HG03039 (cell line): ENCODE results near the gene SYT2.

Experiments
- ATAC-seq: cut with Tn5 transposase; IDR thresholded peaks from one replicate; pipeline ENCODE4 v1.9.1; 2021; ENCODE audit warnings: mild to moderate bottlenecking, moderate library complexity; ENCODE audit not compliant: unreplicated experiment

SYT2 gene

GRCh38 chr1:202706851-202707250 is 3.4 kb downstream of the SYT2 start:
- ATAC-seq = no peak

GRCh38 chr1:202704601-202705000 is 5.7 kb downstream of the SYT2 start:
- no peak for ATAC-seq

DNA sequence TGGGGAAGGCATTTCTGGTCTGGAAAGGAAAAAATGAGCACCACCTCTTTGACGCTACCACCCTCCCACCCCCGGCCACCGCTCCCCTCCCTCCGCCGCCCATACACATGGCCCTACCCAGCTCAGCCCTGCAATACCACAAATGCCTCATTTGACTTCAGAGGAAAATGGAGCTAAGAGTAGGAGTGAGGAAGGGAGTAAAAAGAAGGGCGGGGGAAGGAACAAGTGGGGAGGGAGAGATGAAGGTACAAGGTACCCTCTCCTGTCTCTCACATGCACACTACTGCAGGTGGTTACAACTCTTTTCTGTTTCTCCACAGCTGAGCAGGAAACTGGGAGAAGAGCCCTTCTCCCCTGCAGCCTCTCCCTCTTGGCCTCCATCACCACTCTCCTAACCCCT is 7.1 kb downstream of the SYT2 start:
- ATAC-seq = no peak

- ATAC-seq = no peak
Measured at GRCh38 chr1:202702088-202702487, 8.2 kb downstream of the SYT2 start.

DNA sequence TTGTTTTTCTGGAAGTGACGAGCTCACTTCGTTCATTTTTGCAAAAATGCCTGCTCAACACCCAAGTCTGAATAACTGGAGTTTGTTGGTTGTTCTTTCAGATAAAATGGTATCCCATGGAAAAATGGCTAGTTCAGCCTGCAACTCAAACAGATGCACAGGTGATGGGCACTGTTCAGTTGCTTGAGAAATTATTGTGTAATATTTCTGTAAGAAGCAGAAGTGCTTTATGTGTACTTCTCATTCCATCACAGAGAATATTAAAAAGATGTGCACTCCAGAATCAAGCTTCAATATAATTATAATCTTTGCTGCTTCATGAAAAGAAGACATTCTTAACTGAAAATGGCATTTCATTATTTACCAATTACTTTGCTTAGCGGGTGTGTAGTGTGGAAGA is 9.1 kb downstream of the SYT2 start:
- ATAC-seq = no peak

- ATAC-seq = no peak
Measured at GRCh38 chr1:202700061-202700460, 10.2 kb downstream of the SYT2 start.

GRCh38 chr1:202698276-202698675 is 12.0 kb downstream of the SYT2 start:
- ATAC-seq = no peak

DNA sequence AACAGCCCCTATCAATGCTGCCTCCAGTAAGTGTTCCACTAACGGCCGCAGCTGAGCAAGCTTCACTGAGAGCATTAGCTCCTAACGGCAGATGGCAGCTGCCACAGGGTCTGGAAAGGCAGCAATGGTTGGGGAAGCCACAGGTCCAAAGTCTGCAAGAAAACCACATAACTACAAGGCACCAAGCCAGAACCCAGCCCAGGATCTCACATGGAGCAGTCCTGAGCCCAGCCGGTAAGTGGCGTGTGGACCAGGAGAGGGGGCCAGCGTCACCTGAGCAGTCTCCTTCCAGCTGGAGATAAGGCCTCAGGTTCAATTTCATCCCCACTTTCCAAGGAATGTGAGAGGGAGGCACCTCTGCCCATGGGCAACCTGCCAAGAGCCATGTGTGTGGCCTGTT is 13.2 kb downstream of the SYT2 start:
- no peak for ATAC-seq

DNA sequence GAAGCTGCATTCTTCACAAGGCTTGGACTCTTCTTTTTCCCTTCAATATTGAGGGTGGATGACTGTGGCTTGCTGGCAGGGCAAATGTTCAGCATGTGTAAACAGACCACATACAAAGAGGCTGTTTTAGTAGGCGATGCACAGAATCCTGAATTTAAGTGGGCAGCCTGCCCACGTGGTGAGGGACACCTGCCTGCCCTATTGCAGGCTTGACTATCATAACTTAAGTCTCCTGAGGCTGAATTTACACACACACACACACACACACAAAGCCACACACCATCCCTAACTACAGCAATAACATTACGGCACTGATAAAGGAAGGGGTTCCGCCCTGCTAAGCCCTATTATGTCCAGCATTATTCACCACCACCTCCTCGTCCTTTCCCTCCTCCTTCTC is 15.9 kb downstream of the SYT2 start:
- ATAC-seq = no peak

- ATAC-seq = no peak
Measured at GRCh38 chr1:202692959-202693555, 17.2 kb downstream of the SYT2 start.

- ATAC-seq = no peak
Measured at GRCh38 chr1:202691816-202692215, 18.4 kb downstream of the SYT2 start.

- no peak for ATAC-seq
Measured at GRCh38 chr1:202689493-202690342, 20.5 kb downstream of the SYT2 start.

DNA sequence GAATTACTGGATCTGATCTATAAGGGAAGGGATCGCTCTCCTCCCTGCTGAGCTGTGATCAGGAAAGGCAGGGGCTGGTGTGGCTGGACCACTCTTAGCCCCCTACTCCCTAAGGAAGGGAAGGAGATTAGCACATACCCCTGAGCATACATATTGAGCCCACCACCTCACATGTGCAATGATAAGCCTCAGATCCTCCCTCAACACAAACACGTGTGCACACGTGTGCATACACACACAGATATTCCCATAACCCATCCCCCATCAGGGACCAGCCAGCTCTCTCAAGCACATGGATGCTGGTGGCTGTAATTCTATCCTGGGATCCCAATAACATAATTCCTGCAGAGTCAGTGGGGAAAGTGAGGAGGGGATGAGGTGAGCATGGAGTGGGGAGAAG is 21.2 kb downstream of the SYT2 start:
- ATAC-seq = no peak

DNA sequence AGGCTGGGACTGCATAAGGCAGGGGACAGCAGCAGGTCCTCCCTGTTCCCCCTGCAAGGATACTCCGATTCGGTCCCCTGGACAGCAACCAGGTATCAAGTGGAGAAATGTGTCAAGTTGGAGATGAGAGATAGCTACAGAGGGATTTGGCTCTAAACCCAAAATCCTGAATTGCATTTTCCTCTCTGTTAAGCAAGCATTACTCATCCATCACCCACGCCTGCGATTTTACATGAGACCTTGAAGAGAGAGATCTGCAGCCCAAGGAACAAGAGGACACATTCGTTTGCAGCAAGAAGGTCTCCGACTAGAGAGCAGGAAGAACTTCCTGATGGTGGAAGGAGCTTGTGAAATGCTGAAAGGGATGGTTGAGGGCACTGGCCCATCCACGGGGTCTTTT is 21.9 kb downstream of the SYT2 start:
- ATAC-seq = no peak

DNA sequence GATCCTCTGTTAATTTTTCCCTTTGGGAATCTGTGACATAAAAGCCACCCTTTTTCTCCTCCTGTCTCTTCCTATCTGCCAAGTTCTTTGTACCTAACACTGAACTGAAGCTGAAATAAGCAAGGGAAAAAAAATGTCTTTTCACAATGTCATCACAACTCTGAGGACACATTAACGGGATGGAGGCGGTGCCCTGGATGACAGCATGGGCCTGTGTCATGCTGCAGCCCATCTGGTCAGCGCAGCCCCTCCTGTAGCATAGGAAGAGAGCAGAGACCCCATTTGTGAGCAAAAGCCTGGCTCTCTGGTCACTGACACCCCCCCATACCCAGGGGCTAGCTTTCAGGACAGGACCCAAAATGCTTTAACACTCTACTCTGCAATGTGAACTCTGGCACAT is 22.5 kb downstream of the SYT2 start:
- ATAC-seq = no peak

DNA sequence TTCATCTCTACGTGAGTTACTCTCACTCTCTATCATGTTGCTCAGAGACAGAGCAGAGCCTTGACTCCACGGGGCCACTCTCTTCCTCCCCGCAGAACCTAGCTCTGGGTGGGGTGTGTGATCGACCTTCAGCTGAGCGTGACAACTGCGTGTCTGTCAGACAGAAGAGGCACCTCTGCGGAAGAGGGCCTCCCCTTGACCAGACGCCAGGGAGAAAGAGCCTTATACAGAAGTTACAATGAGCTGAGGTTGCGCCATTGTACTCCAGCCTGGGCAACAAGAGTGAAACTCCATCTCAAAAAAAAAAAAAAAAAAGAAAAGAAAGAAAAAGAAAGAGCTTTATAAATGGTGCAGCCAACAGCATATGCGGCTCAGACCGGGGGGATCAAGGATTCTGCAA is 22.9 kb downstream of the SYT2 start:
- no peak for ATAC-seq

- ATAC-seq = no peak
Measured at GRCh38 chr1:202685641-202686040, 24.6 kb downstream of the SYT2 start.

- ATAC-seq = no peak
Measured at GRCh38 chr1:202684716-202685115, 25.5 kb downstream of the SYT2 start.

GRCh38 chr1:202683029-202683428 is 27.2 kb downstream of the SYT2 start:
- no peak for ATAC-seq

GRCh38 chr1:202682477-202682876 is 27.8 kb downstream of the SYT2 start:
- no peak for ATAC-seq

- ATAC-seq = no peak
Measured at GRCh38 chr1:202681736-202682420, 28.4 kb downstream of the SYT2 start.
